Activated CD4-positive, alpha-beta T cell treated with anti-CD3 and anti-CD28 coated beads, Interleukin-10, Interleukin-2, amounts not matched to agents 100 ng/mL and 50 ng/mL, durations not matched to agents 16 hours and 8 hours (primary cell): Measurements from ENCODE around the gene EML5.
A peak's percentile ranks its signal among the peaks of the same experiment; 100 is the strongest.

Experiments
- DNase-seq: peaks from one replicate; pipeline ENCODE4 v3.0.0-alpha.2; 2020

EML5 gene

DNA sequence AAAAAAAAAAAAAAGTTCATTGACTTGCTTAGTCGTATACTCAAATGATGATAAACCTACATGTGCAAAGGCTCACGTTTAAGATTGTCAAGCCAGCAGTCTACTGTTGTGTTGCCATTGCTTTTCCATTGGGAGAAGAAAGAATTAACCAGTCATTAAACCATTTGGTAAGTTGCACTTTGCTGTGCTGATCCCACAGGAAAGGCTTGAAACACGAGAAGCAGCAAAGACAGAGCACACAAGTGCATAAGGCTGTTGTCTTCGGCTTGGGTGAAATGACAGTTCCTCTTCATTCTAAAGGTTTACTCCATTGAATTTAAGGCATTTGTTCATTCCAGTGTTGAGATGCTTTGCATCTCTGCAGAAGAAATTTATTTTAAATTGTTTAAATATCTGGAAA, 179.8 kb downstream of the EML5 start:
- no peak for DNase-seq

DNA sequence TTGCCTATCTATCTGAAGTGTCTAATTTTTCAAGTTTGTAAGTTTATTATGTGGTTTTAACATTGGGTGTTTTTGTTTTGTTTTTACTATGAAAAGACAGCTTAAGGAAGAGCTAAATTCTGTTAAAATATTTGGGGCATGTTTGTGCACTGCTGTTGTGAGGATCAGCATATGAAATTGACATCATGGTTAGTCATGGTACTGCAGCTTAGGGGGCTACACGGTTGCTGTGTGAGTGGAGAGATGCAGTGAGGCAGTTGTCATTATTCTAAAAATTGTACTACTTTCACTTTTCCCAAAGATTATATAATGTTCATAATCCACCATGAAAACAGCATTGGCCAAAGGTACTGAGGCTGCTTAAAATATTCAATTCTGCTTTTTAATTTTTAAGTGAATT, 180.9 kb downstream of the EML5 start:
- DNase-seq: no peak

DNA sequence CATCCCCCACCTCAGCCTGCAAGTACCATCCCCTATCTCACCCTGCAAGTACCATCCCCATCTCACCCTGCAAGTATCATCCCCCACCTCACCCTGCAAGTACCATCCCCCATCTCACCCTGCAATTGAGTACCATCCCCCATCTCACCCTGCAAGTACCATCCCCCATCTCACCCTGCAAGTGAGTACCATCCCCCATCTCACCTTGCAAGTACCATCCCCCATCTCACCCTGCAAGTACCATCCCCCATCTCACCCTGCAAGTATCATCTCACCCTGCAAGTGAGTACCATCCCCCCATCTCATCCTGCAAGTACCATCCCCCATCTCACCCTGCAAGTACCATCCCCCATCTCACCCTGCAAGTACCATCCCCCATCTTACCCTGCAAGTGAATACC, 184.9 kb downstream of the EML5 start:
- DNase-seq: no peak

DNA sequence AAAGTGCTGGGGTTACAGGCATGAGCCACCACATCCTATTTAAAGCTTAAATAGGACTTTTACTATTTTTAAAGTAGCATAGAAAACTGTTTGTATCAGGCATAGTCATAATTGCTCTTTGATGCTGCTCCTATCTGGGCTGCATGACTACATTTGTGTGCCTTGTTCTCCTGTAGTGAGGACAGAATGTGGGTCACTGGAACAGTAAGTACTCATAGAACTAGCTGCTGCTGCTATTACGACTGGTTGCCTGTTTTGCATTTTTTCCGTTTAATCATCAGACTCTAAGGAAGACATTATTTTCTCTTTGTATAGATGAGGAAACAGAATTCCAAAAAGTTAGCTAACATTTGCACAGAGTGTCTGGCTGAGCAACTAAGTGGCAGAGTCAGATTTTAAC, 187.2 kb downstream of the EML5 start:
- no peak for DNase-seq

- no peak for DNase-seq
These were observed 188.5 kb downstream of the EML5 start for GRCh38 chr14:88604212-88604611.

- DNase-seq: peak; percentile 87
These were observed 192.9 kb downstream of the EML5 start for GRCh38 chr14:88599761-88600439.

DNA sequence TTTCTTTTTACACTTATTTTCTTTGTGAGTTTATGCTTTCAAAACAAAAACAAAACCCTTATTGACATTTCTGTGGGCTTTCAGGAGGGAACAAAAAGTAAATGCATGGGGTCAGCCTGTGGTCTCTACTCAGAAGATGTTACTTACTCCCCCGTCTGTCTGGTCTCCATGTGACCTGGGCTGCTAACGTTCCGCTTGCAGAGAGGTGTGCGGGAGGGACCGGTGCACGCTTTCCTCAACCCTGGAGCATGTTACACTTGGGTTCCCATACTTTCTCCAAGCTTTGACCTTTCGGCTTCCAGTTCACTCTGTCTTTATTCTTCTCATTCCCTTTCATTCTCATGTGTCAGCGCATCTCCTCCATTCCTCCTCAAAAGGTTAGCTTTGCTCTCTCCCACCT, 193.4 kb downstream of the EML5 start:
- DNase-seq: no peak

DNA sequence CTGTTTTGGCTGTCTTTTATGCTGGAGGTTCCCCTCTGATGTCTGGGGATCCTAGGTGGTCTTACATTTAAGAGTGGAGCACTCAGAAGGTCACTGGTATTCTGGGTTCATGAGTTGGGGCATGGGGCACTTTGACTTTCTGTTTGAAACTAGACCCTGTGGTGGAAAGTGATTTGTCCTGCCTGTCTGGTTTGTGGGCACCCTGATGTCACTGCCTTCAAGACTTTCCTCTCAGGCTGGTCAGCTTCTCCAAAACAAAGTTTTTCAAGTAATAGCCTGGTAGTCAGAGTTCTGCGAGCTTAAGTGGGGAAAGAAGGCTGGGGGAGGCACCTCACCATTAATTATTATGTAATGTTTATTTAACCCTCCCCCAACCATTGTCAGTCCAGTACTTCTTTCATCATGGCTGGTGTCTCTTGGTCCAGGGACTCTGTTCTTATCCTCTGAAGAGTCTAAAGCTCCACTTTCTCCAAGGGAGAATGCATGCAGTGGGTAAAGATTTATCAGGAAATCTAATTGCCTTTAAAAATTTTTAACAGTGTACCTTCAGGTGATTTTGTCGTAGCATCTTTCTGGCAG, 194.6 kb downstream of the EML5 start:
- DNase-seq: no peak

- DNase-seq: no peak
These were observed 195.2 kb downstream of the EML5 start for GRCh38 chr14:88597601-88598000.

GRCh38 chr14:88597038-88597437, 195.7 kb downstream of the EML5 start:
- no peak for DNase-seq

DNA sequence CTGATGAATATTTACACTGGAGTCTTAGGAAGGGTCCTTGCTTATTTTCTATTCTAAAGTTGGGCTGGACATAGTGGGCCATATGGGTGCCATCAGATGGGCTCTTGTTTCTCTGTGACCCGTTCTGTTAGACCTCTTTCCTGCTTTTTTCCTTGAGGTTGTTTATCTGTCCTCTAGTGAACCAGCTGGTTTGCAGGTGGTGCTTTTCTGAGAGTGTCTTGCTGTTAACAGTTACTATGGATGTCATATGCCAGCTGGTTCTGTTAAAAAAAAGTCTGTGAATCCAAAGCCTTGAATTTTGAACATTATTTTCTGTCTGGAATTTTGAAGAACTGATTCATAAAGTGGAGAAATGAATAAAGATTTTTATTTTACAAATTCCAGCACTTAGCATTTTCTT, 200.7 kb downstream of the EML5 start:
- DNase-seq: no peak

DNA sequence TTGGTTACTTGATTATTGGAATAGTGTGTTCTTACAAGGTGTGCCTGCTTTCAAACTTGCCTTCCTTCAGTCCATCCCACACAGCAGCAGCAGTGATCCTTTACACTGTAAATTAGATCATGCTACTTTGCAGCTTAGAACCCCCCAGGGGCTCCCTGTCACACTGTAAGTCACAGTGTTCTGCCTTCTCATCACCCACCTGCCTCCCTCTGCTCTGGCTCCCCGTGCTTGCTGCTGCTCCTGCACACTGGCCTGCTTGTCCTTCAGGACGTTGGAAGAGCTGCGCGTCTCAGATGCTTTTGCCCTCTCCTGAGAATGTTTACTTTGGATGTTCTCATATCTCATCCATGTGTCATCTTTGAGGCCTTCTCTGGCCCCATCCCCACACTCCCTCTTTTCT, 202.6 kb downstream of the EML5 start:
- DNase-seq: no peak

GRCh38 chr14:88588081-88588480, 204.7 kb downstream of the EML5 start:
- DNase-seq: no peak

DNA sequence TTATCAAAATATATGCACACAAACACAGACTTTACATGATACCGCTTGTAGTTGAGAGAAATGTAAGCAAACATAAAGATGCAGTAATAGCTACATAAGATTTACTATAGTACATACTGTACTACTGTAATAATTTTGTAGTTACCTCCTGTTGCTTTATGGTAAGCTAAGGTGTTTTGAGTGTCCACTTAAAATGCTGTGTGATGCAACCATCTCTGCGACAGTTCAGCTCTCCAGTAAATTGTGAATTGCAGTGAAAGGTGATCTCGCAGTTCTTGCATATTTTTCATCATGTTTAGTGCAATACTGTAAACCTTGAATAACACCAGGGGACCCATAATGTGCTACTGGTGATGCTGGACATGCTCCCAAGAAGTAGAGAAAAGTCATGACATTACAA, 208.3 kb downstream of the EML5 start:
- no peak for DNase-seq

DNA sequence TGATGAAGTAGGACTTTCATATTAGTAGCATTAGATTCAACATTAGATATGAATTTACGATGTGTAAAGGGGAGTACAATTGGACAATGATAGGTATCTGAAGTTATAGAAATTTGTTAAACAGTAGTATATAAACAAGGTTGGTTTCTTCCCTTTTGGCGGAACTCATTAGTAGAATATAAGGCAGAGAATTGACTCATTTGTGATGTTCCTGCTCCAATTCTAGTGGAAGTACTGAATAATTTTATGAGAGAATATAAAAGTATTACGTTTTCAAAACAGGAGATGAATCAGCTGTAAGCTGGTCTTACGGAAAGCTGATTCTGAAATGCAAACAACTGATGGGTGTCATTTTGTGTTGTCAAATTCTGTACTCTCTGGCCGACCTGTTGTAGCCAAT, 216.5 kb downstream of the EML5 start:
- no peak for DNase-seq

- no peak for DNase-seq
These were observed 220.6 kb downstream of the EML5 start for GRCh38 chr14:88572117-88572516.

GRCh38 chr14:88568196-88568595, 224.6 kb downstream of the EML5 start:
- no peak for DNase-seq

GRCh38 chr14:88565427-88565826, 227.3 kb downstream of the EML5 start:
- DNase-seq: no peak

- DNase-seq: no peak
These were observed 228.9 kb downstream of the EML5 start for GRCh38 chr14:88563845-88564244.

GRCh38 chr14:88562831-88563686, 229.7 kb downstream of the EML5 start, which contains the start of gene ZC3H14:
Gene ZC3H14, plus strand, starts transcription at chr14:88563037. Its CDS starts 97 bp downstream, at chr14:88563134.
- DNase-seq: peak; percentile 93

- no peak for DNase-seq
These were observed 230.3 kb downstream of the EML5 start for GRCh38 chr14:88562532-88562830.
